GM21529 (cell line): ENCODE data around the gene UBAC2.

Experiments used
- ATAC-seq: cut with Tn5 transposase; IDR thresholded peaks from one replicate; pipeline ENCODE4 v1.9.1; 2021; ENCODE audit not compliant: unreplicated experiment

The UBAC2 gene

GRCh38 chr13:99329477-99329876 lies 128.8 kb downstream of the UBAC2 start:
- ATAC-seq, result no peak

GRCh38 chr13:99330942-99331341 lies 130.3 kb downstream of the UBAC2 start:
- no peak for ATAC-seq

GRCh38 chr13:99331881-99332293 lies 131.2 kb downstream of the UBAC2 start:
- ATAC-seq, result peak; percentile 82

GRCh38 chr13:99332456-99332855 lies 131.8 kb downstream of the UBAC2 start:
- no peak for ATAC-seq

GRCh38 chr13:99334221-99334620 lies 133.6 kb downstream of the UBAC2 start:
- ATAC-seq, result no peak

GRCh38 chr13:99335087-99335486 lies 134.4 kb downstream of the UBAC2 start:
- no peak for ATAC-seq

GRCh38 chr13:99335603-99336002 lies 134.9 kb downstream of the UBAC2 start:
- ATAC-seq, result peak; percentile 80

GRCh38 chr13:99339230-99339721 lies 138.6 kb downstream of the UBAC2 start:
- no peak for ATAC-seq

- no peak for ATAC-seq
These were observed 139.2 kb downstream of the UBAC2 start for GRCh38 chr13:99339736-99340397.

GRCh38 chr13:99340638-99341037 lies 140.0 kb downstream of the UBAC2 start:
- no peak for ATAC-seq

- no peak for ATAC-seq
These were observed 141.5 kb downstream of the UBAC2 start for GRCh38 chr13:99341969-99342722.

GRCh38 chr13:99342723-99343315 lies 142.2 kb downstream of the UBAC2 start:
- ATAC-seq, result no peak

- no peak for ATAC-seq
These were observed 144.1 kb downstream of the UBAC2 start for GRCh38 chr13:99344610-99345208.

GRCh38 chr13:99345345-99345744 lies 144.7 kb downstream of the UBAC2 start:
- no peak for ATAC-seq

- no peak for ATAC-seq
These were observed 145.8 kb downstream of the UBAC2 start for GRCh38 chr13:99346335-99347042.

- ATAC-seq, result peak; percentile 23
These were observed 146.8 kb downstream of the UBAC2 start for GRCh38 chr13:99347335-99347878.

- peak; percentile 64 for ATAC-seq
These were observed 147.3 kb downstream of the UBAC2 start for GRCh38 chr13:99347911-99348451.

GRCh38 chr13:99350191-99350590 lies 149.5 kb downstream of the UBAC2 start:
- ATAC-seq, result no peak

- ATAC-seq, result no peak
These were observed 151.1 kb downstream of the UBAC2 start for GRCh38 chr13:99351772-99352171.
